K562 (cell line): ENCODE data around the gene ALG14. TPM values are rescaled to one million over a fixed set of nuclear protein-coding genes. Genes with fewer than 3 reads are reported as not detected.

ENCODE experiments used
- ATAC-seq: fragments of 200-7000 bp; cut with Tn5 transposase; 3 replicates; pipeline ENCODE4 v1.9.1; 2020; ENCODE audit warnings: moderate library complexity
- BruUV-seq: library from RNA; stranded (reverse); fragments of 400-500 nt; replicated peaks from 2 replicates; lab custom pipeline; 2021; lab: Mats Ljungman, UMichigan
- CTCF ChIA-PET: fragments of 300-600 bp; formaldehyde crosslinking; extraction: SDS; loops from one replicate; lab custom pipeline; 2021; ENCODE audit warnings: low intra/inter-chr PET ratio; lab: Yijun Ruan, JAX
- POLR2A ChIA-PET: fragments of 300-600, 350-650 bp; sonication (Branson Sonifier 250); formaldehyde crosslinking; extraction: SDS; loops from one replicate; lab custom pipeline; 2021; ENCODE audit warnings: antibody characterized with exemption, inconsistent platforms; lab: Yijun Ruan, JAX
- DNase-seq, 4 experiments: peaks; one replicate each; pipeline versions ENCODE4 v3.0.0 to v3.0.0-alpha.2; 2011 to 2018; ENCODE audit warnings: low spot score in 3 of 4, mixed read lengths in 3 of 4; ENCODE audit errors: extremely low read depth in 1 of 4
- FAIRE-seq: peaks from 2 replicates; lab custom pipeline; 2011; peaks lifted over from hg19 to GRCh38; lab: Jason Lieb, UNC
- H2AFZ ChIP-seq: 2 replicates; pipeline ENCODE4 v1.6.0; 2011; ENCODE audit warnings: low read depth, low read length, control low read depth, inconsistent platforms
- H3K27ac ChIP-seq: fragments of 200-600 bp; 3 replicates; pipeline ENCODE4 v1.8.0; 2011; ENCODE audit warnings: low read depth, mild to moderate bottlenecking, control low read depth, inconsistent platforms, low read length, moderate library complexity, mixed read lengths; ENCODE audit errors: extremely low read depth
- H3K27me3 ChIP-seq, 2 experiments: fragments of 300-600 bp in 1 of 2; 2 replicates in 1 of 2; 3 replicates in 1 of 2; pipeline versions ENCODE4 v1.6.0 to v1.8.0; 2011; ENCODE audit warnings: inconsistent platforms in 2 of 2, low read length in 2 of 2, mild to moderate bottlenecking in 1 of 2, mixed read lengths in 1 of 2, moderate library complexity in 1 of 2; ENCODE audit not compliant: control insufficient read depth in 2 of 2, insufficient read depth in 2 of 2
- H3K36me3 ChIP-seq: fragments of 300-600 bp; 3 replicates; pipeline ENCODE4 v1.8.0; 2011; ENCODE audit warnings: mild to moderate bottlenecking, low read length, inconsistent platforms; ENCODE audit not compliant: control insufficient read depth, insufficient read depth
- H3K4me1 ChIP-seq, 2 experiments: fragments of 200-600 bp in 1 of 2; replicated peaks in 1 of 2; 2 replicates in 1 of 2; 3 replicates in 1 of 2; pipeline versions ENCODE4 v1.5.1 to v1.8.0; 2011; ENCODE audit warnings: inconsistent platforms in 2 of 2, low read length in 2 of 2, mild to moderate bottlenecking in 1 of 2, mixed read lengths in 1 of 2, moderate library complexity in 1 of 2; ENCODE audit not compliant: control insufficient read depth in 2 of 2, insufficient read depth in 2 of 2
- H3K4me2 ChIP-seq: 2 replicates; pipeline ENCODE4 v1.6.1; 2011; ENCODE audit warnings: low read length, control low read depth, inconsistent platforms, mixed read lengths; ENCODE audit not compliant: insufficient read depth
- H3K4me3 ChIP-seq: fragments of 200-600 bp; sonication (generic), shearing (Covaris generic); 2 replicates; pipeline ENCODE4 v1.5.1; 2016; ENCODE audit warnings: control low read depth, inconsistent platforms
- H3K79me2 ChIP-seq: fragments of 200-600 bp; 3 replicates; pipeline ENCODE4 v1.8.0; 2011; ENCODE audit warnings: low read length, inconsistent platforms; ENCODE audit not compliant: control insufficient read depth, insufficient read depth
- H3K9ac ChIP-seq, 2 experiments: 2 replicates each; pipeline versions ENCODE4 v1.6.0 to v1.6.1; 2011; ENCODE audit warnings: low read depth in 2 of 2, low read length in 2 of 2, control low read depth in 1 of 2, inconsistent platforms in 1 of 2, mild to moderate bottlenecking in 1 of 2, mixed read lengths in 1 of 2; ENCODE audit not compliant: insufficient read depth in 1 of 2
- H3K9me1 ChIP-seq: one replicate; pipeline ENCODE4 v1.6.0; 2011; ENCODE audit warnings: inconsistent platforms, mild to moderate bottlenecking, low read length, moderate library complexity; ENCODE audit not compliant: control insufficient read depth, insufficient read depth
- H3K9me3 ChIP-seq: replicated peaks from 2 replicates; pipeline ENCODE4 v1.5.1; 2011; ENCODE audit warnings: low read depth, low read length, inconsistent platforms; ENCODE audit not compliant: control insufficient read depth, insufficient read depth
- H4K20me1 ChIP-seq: replicated peaks from 2 replicates; pipeline ENCODE4 v1.6.1; 2011; ENCODE audit warnings: low read length, inconsistent platforms, mixed read lengths; ENCODE audit not compliant: control insufficient read depth, insufficient read depth
- CC2D1A ChIP-seq: fragments of 450-650 bp; IDR thresholded peaks from 2 replicates; pipeline ENCODE4 v1.6.1; 2017; ENCODE audit warnings: mild to moderate bottlenecking
- CXXC5 ChIP-seq: fragments of 250-450 bp; sonication (Bioruptor Pico); IDR thresholded peaks from 2 replicates; pipeline ENCODE4 v1.8.0; 2022; ENCODE audit warnings: inconsistent platforms, mild to moderate bottlenecking, moderate library complexity
- KLF6 ChIP-seq: fragments of 250-450 bp; sonication (Bioruptor Pico); IDR thresholded peaks from 2 replicates; pipeline ENCODE4 v1.4.0; 2020; ENCODE audit warnings: mild to moderate bottlenecking, moderate library complexity, borderline replicate concordance
- NCOR1 ChIP-seq: fragments of 450-650 bp; IDR thresholded peaks from 2 replicates; pipeline ENCODE4 v1.6.1; 2016; ENCODE audit warnings: mild to moderate bottlenecking, moderate library complexity
- POLR2B ChIP-seq: fragments of 450-650 bp; IDR thresholded peaks from 2 replicates; pipeline ENCODE4 v1.6.1; 2018; ENCODE audit warnings: low read depth; ENCODE audit not compliant: partially characterized antibody
- ZNF384 ChIP-seq: IDR thresholded peaks from 2 replicates; pipeline ENCODE4 v1.6.1; 2012; ENCODE audit warnings: low read depth, low read length, improper control_type of control experiment
- ZNF436 ChIP-seq: fragments of 250-450, 450-650 bp; sonication (Bioruptor Pico); formaldehyde crosslinking; IDR thresholded peaks from 2 replicates; pipeline ENCODE4 v1.7.0; 2020; ENCODE audit warnings: mild to moderate bottlenecking
- WGBS: fragments of 100-300 bp; shearing (Covaris generic); methylation state at CpG from one replicate; pipeline ENCODE4 v1.1.6; 2016; ENCODE audit warnings: low coverage, mixed read lengths; ENCODE audit not compliant: insufficient coverage; ENCODE audit errors: missing lambda C conversion rate; 5-methylcytosine and 5-hydroxymethylcytosine counted together
- in situ Hi-C: fragments of 300-500 bp; cut with MboI; formaldehyde crosslinking; loops from 4 replicates; pipeline ENCODE4 v1.15.0; 2018; ENCODE audit warnings: inconsistent platforms, mixed read lengths
- intact Hi-C: fragments of 100-400 bp; cut with micrococcal nuclease; formaldehyde crosslinking; loops from 2 replicates; pipeline ENCODE4 v1.14.2; 2022
- polyA plus RNA-seq, 8 experiments: library from polyadenylated mRNA; depleted of rRNA in 4 of 8; stranded (reverse) in 5 of 8; unstranded in 3 of 8; fragments of >200 nt; fragmentation: Nextera tagmentation in 2 of 8; fragmentation: Illumina TruSeq in 1 of 8; extraction: Ambion mirVana in 2 of 8; extraction: Trizol in 1 of 8; gene quantifications; 2 replicates each; pipeline versions ENCODE4 v1.2.1 to v1.2.3, GENCODE V29; 2011 to 2014; ENCODE audit warnings: inconsistent platforms in 1 of 8, missing spikeins in 1 of 8
- total RNA-seq, 7 experiments: library from RNA; depleted of rRNA in 6 of 7; stranded (reverse); fragments of >200 nt in 6 of 7; fragmentation: Illumina TruSeq in 2 of 7; extraction: Trizol in 2 of 7; gene quantifications; 2 replicates each; pipeline versions ENCODE4 v1.2.1 to v1.2.3, GENCODE V29; 2011 to 2021; ENCODE audit warnings: low replicate concordance in 1 of 7
- TF ChIP-seq, protein P1 (sequence below): fragments of 450-650 bp; IDR thresholded peaks from 2 replicates; pipeline ENCODE4 v1.6.1; 2016; ENCODE audit warnings: low read depth
- TF ChIP-seq, protein P2 (sequence below): fragments of 250-450 bp; sonication (Bioruptor Pico); IDR thresholded peaks from 2 replicates; pipeline ENCODE4 v1.4.0; 2020; ENCODE audit warnings: borderline replicate concordance
- TF ChIP-seq, protein P3 (sequence below): fragments of 450-650 bp; formaldehyde crosslinking; IDR thresholded peaks from 2 replicates; pipeline ENCODE4 v1.4.0; 2020; ENCODE audit warnings: mild to moderate bottlenecking

The ALG14 gene
- total and polyA plus RNA-seq, 9 of the 15 experiments (the other 6 are each of a cell fraction or from before 2014, with no cell fraction given): 2.8 to 16.2 (median 4.9) TPM

DNA sequence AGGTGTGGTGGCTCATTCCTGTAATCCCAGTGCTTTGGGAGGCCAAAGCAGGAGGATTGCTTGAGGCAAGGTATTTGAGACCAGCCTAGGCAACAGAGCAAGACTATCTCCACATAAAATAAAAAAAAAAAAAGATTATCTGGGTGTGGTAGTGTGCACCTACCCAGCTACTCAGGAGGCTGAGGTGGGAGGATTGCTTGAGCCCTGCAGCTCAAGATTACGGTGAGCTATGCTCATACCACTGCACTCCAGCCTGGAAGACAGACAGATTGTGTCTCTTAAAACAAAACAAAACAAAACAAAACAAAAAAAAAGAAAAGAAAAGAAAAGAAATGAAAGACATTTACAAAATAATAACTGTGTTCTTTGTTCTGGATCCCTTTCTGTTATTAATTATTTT is 38.3 kb upstream of the ALG14 start:
- DNase-seq (peak in 1 of 4 experiments; percentile 80), ATAC-seq (peak; percentile 84), FAIRE-seq (peak; percentile 84)
- Histone ChIP-seq H4K20me1 (no peaks in the 10 kb centered on the region), H3K27me3 (no peaks in the 10 kb centered on the region), H3K9me3 (no peaks in the 10 kb centered on the region; the same call in 1 of the 2 replicates), H3K27ac (peak overlapping the region; percentile 60; the same call in 2 of the 3 replicates), H3K9me1 (no peaks in the 10 kb centered on the region), H3K4me3 (no peak overlapping the region), H3K4me2 (no peak overlapping the region; the same call in 1 of the 2 replicates), H2AFZ (peak overlapping the region; percentile 90; the same call in 1 of the 2 replicates), H3K9ac (no peak overlapping the region), H3K79me2 (no peaks in the 10 kb centered on the region), H3K4me1 (peaks cover 14 to 22% of the 10 kb centered on the region in 2 experiments; a peak in 4 of 5 replicates), H3K36me3 (no peaks in the 10 kb centered on the region)
- in situ Hi-C loops (no loop called here), intact Hi-C loops (no loop called here)
- POLR2A ChIA-PET: no interaction called here
- CTCF ChIA-PET: no interaction called here
- BruUV-seq: no TSS peak
- 0% methylated on average over 1 of the region's 1 CpG for WGBS
- TF ChIP-seq, protein P1, sequence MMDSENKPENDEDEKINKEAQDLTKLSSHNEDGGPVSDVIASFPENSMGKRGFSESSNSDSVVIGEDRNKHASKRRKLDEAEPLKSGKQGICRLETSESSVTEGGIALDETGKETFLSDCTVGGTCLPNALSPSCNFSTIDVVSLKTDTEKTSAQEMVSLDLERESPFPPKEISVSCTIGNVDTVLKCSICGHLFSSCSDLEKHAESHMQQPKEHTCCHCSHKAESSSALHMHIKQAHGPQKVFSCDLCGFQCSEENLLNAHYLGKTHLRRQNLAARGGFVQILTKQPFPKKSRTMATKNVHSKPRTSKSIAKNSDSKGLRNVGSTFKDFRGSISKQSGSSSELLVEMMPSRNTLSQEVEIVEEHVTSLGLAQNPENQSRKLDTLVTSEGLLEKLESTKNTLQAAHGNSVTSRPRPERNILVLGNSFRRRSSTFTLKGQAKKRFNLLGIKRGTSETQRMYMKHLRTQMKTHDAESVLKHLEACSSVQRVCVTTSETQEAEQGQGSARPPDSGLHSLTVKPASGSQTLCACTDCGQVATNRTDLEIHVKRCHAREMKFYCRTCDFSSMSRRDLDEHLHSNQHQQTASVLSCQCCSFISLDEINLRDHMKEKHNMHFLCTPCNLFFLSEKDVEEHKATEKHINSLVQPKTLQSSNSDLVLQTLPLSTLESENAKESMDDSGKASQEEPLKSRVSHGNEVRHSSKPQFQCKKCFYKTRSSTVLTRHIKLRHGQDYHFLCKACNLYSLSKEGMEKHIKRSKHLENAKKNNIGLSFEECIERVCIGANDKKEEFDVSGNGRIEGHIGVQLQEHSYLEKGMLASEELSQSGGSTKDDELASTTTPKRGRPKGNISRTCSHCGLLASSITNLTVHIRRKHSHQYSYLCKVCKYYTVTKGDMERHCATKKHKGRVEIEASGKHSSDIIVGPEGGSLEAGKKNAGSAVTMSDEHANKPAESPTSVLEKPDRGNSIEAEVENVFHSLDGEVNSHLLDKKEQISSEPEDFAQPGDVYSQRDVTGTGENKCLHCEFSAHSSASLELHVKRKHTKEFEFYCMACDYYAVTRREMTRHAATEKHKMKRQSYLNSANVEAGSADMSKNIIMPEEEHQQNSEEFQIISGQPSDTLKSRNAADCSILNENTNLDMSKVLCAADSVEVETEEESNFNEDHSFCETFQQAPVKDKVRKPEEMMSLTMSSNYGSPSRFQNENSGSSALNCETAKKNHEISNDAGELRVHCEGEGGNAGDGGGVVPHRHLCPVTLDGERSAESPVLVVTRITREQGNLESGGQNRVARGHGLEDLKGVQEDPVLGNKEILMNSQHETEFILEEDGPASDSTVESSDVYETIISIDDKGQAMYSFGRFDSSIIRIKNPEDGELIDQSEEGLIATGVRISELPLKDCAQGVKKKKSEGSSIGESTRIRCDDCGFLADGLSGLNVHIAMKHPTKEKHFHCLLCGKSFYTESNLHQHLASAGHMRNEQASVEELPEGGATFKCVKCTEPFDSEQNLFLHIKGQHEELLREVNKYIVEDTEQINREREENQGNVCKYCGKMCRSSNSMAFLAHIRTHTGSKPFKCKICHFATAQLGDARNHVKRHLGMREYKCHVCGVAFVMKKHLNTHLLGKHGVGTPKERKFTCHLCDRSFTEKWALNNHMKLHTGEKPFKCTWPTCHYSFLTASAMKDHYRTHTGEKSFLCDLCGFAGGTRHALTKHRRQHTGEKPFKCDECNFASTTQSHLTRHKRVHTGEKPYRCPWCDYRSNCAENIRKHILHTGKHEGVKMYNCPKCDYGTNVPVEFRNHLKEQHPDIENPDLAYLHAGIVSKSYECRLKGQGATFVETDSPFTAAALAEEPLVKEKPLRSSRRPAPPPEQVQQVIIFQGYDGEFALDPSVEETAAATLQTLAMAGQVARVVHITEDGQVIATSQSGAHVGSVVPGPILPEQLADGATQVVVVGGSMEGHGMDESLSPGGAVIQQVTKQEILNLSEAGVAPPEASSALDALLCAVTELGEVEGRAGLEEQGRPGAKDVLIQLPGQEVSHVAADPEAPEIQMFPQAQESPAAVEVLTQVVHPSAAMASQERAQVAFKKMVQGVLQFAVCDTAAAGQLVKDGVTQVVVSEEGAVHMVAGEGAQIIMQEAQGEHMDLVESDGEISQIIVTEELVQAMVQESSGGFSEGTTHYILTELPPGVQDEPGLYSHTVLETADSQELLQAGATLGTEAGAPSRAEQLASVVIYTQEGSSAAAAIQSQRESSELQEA: no peak
- TF ChIP-seq, protein P2, sequence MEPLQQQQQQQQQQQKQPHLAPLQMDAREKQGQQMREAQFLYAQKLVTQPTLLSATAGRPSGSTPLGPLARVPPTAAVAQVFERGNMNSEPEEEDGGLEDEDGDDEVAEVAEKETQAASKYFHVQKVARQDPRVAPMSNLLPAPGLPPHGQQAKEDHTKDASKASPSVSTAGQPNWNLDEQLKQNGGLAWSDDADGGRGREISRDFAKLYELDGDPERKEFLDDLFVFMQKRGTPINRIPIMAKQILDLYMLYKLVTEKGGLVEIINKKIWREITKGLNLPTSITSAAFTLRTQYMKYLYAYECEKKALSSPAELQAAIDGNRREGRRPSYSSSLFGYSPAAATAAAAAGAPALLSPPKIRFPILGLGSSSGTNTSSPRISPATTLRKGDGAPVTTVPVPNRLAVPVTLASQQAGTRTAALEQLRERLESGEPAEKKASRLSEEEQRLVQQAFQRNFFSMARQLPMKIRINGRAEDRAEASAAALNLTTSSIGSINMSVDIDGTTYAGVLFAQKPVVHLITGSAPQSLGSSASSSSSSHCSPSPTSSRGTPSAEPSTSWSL: no peak
- no peak for TF ChIP-seq ZNF436
- no peak for TF ChIP-seq KLF6 (CRISPR knock-in tag)
- 0 out of 2 replicates have a peak, but pooled peaks have one; percentile 7 for TF ChIP-seq CXXC5
- TF ChIP-seq, protein P3, sequence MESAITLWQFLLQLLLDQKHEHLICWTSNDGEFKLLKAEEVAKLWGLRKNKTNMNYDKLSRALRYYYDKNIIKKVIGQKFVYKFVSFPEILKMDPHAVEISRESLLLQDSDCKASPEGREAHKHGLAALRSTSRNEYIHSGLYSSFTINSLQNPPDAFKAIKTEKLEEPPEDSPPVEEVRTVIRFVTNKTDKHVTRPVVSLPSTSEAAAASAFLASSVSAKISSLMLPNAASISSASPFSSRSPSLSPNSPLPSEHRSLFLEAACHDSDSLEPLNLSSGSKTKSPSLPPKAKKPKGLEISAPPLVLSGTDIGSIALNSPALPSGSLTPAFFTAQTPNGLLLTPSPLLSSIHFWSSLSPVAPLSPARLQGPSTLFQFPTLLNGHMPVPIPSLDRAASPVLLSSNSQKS (CRISPR knock-in tag): no peak
- 0 out of 2 replicates have a peak, but pooled peaks have one; percentile 20 for TF ChIP-seq CC2D1A
- TF ChIP-seq ZNF384: peak; percentile 63
- peak; percentile 53; the same call in 1 of the 2 replicates for TF ChIP-seq NCOR1
- TF ChIP-seq POLR2B: no peak
